ENCODE measurements around the gene ZNF175.
A peak's percentile ranks its signal among the peaks of the same experiment; 100 is the strongest.

Gene ZNF175

DNA sequence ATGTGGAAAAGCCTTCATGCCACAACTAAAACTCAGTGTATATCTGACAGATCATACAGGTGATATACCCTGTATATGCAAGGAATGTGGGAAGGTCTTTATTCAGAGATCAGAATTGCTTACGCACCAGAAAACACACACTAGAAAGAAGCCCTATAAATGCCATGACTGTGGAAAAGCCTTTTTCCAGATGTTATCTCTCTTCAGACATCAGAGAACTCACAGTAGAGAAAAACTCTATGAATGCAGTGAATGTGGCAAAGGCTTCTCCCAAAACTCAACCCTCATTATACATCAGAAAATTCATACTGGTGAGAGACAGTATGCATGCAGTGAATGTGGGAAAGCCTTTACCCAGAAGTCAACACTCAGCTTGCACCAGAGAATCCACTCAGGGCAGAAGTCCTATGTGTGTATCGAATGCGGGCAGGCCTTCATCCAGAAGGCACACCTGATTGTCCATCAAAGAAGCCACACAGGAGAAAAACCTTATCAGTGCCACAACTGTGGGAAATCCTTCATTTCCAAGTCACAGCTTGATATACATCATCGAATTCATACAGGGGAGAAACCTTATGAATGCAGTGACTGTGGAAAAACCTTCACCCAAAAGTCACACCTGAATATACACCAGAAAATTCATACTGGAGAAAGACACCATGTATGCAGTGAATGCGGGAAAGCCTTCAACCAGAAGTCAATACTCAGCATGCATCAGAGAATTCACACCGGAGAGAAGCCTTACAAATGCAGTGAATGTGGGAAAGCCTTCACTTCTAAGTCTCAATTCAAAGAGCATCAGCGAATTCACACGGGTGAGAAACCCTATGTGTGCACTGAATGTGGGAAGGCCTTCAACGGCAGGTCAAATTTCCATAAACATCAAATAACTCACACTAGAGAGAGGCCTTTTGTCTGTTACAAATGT, 16.4 kb downstream of the ZNF175 start:
- Histone ChIP-seq H3K9ac (no peak overlapping the region), H3K27me3 (no peaks in the 10 kb centered on the region), H3K4me3 (no peak overlapping the region; the same call in 1 of the 2 replicates), H3K9me3 (peaks cover 39% of the 10 kb centered on the region), H3K4me2 (no peak overlapping the region), H3K36me3 (peaks cover 49% of the 10 kb centered on the region), H3K27ac (no peak overlapping the region), H3K4me1 (no peaks in the 10 kb centered on the region), H4K20me1 (no peaks in the 10 kb centered on the region)
- no peak for TF ChIP-seq Cebpa-rat (IDR thresholded peaks at IDR 0.05)

DNA sequence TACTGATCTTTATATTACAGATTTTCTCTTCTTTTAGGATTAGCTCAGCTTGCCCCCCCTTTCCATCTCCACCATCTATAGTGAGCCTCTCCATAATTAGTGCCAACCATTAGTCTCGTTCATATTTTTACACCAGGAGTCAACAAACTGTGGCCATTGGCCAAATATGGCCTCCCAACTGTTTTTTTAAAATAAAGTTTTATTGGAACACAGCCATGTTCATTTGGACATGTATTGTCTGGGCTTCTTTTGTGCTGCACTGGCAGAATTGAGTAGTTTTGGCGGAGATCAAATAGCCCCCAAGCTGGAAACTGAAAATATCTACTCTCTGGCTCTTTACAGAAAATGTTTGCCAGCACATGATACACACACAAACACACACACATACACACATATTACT, 18.4 kb downstream of the ZNF175 start:
- H3K4me3 ChIP-seq = no peak overlapping the region
- no peak for TF ChIP-seq Cebpa-rat (IDR thresholded peaks at IDR 0.05)
- peaks cover 39% of the 10 kb centered on the region for H3K9me3 ChIP-seq
- no peaks in the 10 kb centered on the region for H4K20me1 ChIP-seq
- no peak overlapping the region for H3K4me2 ChIP-seq
- no peak overlapping the region for H3K9ac ChIP-seq
- peaks cover 12% of the 10 kb centered on the region for H3K4me1 ChIP-seq
- H3K27me3 ChIP-seq = no peaks in the 10 kb centered on the region
- peaks cover 37% of the 10 kb centered on the region for H3K36me3 ChIP-seq
- no peak overlapping the region for H3K27ac ChIP-seq

DNA sequence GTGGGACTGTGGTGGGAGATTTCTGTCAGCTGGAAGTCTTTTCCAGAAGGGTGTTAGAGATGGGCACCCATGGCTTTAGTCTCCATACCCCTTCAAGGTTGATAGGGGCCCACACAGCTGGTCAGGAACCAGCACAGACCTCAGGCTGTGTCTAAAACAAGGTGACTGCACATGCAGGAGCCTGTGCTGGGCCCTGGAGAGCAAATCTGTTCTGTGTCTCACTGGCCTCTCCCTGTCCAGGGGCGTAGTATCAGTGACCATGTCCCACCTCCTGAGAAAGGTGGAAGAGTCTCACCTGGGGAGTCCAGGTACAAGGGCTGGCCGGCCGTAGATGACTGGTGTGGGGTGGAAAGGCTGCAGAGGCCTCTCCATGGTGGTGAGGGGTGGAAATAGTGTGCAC, 19.4 kb downstream of the ZNF175 start:
- no peaks in the 10 kb centered on the region for H3K27me3 ChIP-seq
- H3K4me2 ChIP-seq = no peak overlapping the region
- H3K4me3 ChIP-seq = no peak overlapping the region
- peaks cover 18% of the 10 kb centered on the region for H3K4me1 ChIP-seq
- peaks cover 32% of the 10 kb centered on the region for H3K9me3 ChIP-seq
- peaks cover 29% of the 10 kb centered on the region for H3K36me3 ChIP-seq
- no peak for TF ChIP-seq Cebpa-rat (IDR thresholded peaks at IDR 0.05)
- no peaks in the 10 kb centered on the region for H4K20me1 ChIP-seq
- H3K9ac ChIP-seq = no peak overlapping the region
- H3K27ac ChIP-seq = no peak overlapping the region

DNA sequence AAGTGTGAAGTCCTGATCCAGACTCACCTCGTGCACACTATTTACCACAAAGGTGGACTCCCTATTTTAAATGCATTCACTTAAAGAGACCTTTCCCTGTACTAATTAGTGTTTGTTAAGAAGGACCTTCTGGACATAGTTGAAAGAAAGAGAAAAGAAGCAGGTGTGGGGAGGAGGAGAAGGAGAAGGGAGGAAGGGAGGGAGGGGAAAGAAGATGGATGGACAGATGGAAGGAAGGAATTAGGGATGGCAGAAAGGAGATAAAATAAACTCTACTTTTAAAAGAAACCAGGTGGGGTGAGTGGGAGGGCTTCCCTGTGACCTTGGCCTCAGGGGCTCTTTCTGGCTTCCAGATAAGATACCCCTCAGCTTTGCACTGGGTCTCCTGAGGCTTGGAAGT, 21.4 kb downstream of the ZNF175 start:
- TF ChIP-seq Cebpa-rat (IDR thresholded peaks at IDR 0.05) = no peak
- Histone ChIP-seq H3K27me3 (no peaks in the 10 kb centered on the region), H3K9me3 (peaks cover 11% of the 10 kb centered on the region), H3K4me1 (peaks cover 18% of the 10 kb centered on the region), H3K9ac (no peak overlapping the region), H3K4me3 (no peak overlapping the region), H4K20me1 (no peaks in the 10 kb centered on the region), H3K27ac (no peak overlapping the region), H3K4me2 (no peak overlapping the region), H3K36me3 (peaks cover 10% of the 10 kb centered on the region)

DNA sequence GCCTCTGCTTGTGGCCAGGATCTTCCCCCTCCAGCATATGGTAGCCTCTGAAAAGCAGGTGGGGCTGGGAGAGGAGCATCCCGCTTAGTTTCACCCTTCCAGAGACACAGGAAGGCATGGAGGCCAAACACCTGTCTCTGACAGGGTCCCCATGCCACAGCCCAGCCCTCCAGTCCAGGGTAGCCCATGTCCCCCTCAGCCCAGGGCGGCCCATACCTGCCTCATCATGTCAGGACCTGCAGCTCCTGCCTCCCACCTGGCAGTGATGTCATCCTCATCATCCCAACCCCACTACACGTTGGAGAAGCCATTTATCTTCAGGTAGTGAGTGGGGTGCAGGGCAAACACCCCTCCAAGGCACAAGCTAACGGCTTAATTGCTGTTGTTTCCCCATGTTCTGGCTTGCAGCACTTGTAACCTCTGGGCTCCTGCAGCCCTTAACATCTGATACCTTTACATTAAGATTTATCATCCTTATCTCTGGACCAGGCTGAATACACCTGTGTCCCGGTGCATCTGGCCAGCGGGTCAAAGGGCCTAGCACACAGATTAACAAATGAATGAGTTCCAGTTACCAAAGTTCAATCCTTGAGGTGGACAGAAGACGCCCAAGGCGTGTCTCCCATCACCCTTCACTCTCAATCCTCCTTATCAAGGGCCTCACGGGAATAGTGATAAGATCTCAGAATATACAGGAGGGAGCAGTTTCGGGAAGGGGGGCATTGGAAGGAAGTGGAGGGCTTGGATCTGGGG, 22.2 kb downstream of the ZNF175 start:
- peak overlapping the region; percentile 74 for H3K9ac ChIP-seq
- H4K20me1 ChIP-seq = no peaks in the 10 kb centered on the region

DNA sequence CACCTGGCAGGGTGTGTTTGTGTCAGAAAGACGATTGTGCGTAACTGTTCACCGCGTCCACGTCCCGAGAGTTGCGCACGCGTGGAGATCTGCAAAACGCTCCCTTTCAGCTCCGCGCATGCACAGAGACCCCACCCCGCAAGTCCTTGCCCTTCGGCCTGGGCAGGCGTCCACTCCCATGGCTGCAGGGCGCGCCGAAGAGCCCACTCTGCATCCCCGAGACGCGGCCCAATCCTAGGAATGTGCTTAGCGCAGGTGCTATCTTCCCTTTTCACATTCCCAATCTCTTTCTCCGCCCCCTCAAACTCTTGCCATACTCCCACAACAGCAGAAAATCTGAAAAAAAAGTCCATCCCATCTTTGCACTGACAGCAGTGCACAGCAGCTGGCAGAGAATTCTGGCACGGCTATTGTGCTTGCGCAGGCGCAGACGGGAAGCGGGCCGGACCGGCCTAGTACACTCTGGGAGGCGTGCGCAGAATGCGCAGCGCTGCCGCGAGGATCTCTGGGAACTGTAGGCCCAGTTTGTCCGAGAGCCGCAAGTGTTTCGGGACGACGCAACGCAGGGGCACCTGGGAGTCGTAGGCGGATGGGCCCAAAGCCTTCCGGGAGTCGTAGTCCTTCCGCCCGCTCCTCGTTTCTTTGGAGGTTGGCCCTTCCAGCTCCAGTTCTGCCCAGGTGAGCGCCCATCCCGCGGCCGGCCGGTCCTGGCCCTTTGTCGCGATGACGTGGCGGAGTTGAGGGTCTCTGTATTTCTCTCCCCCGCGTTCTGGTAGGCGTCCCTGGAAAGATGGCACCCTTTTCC, 23.1 kb downstream of the ZNF175 start:
- no peaks in the 10 kb centered on the region for H3K36me3 ChIP-seq
- peak overlapping the region; percentile 95 for H3K4me2 ChIP-seq
- no peak for TF ChIP-seq Cebpa-rat (IDR thresholded peaks at IDR 0.05)
- peak overlapping the region; percentile 76 for H3K4me3 ChIP-seq
- H3K9ac ChIP-seq = peak overlapping the region; percentile 74
- H3K9me3 ChIP-seq = peaks cover 9% of the 10 kb centered on the region
- H4K20me1 ChIP-seq = no peaks in the 10 kb centered on the region
- peaks cover 18% of the 10 kb centered on the region for H3K4me1 ChIP-seq
- H3K27ac ChIP-seq = peak overlapping the region; percentile 67
- no peaks in the 10 kb centered on the region for H3K27me3 ChIP-seq

More for the DNA sequence above, 22.2 kb downstream of the ZNF175 start:
- H3K27me3 ChIP-seq = no peaks in the 10 kb centered on the region
- peaks cover 18% of the 10 kb centered on the region for H3K4me1 ChIP-seq
- no peak for TF ChIP-seq Cebpa-rat (IDR thresholded peaks at IDR 0.05)
- H3K36me3 ChIP-seq = 0 out of 2 replicates have a peak, but pooled peaks cover 2% of the 10 kb centered on the region
- H3K9me3 ChIP-seq = peaks cover 4% of the 10 kb centered on the region
- peak overlapping the region; percentile 50; the same call in 1 of the 2 replicates for H3K27ac ChIP-seq
- peak overlapping the region; percentile 76 for H3K4me3 ChIP-seq
- H3K4me2 ChIP-seq = peak overlapping the region; percentile 95

DNA sequence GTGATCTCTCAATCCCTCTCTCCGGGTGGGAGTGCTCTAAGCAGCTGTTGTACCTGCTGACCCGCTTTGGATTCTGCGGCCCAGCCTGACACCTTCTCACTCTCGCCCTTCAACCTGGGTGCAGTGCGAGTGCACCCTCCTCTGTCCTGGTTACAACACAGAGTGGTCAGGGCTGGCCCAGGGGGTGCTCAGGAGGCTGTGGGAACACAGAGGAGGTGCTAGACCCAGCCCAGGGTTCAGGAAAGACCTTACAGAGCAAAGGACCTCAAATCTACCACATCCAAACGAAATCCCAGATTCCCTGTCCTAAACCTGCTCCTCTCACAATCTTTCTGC, 23.7 kb downstream of the ZNF175 start:
- Histone ChIP-seq H3K27ac (peak overlapping the region; percentile 67), H3K27me3 (no peaks in the 10 kb centered on the region), H3K9ac (peak overlapping the region; percentile 39; the same call in 1 of the 2 replicates), H4K20me1 (no peaks in the 10 kb centered on the region), H3K36me3 (no peaks in the 10 kb centered on the region), H3K4me1 (peaks cover 18% of the 10 kb centered on the region), H3K4me3 (peak overlapping the region; percentile 76), H3K4me2 (peak overlapping the region; percentile 95), H3K9me3 (peaks cover 11% of the 10 kb centered on the region)
- TF ChIP-seq Cebpa-rat (IDR thresholded peaks at IDR 0.05) = no peak

DNA sequence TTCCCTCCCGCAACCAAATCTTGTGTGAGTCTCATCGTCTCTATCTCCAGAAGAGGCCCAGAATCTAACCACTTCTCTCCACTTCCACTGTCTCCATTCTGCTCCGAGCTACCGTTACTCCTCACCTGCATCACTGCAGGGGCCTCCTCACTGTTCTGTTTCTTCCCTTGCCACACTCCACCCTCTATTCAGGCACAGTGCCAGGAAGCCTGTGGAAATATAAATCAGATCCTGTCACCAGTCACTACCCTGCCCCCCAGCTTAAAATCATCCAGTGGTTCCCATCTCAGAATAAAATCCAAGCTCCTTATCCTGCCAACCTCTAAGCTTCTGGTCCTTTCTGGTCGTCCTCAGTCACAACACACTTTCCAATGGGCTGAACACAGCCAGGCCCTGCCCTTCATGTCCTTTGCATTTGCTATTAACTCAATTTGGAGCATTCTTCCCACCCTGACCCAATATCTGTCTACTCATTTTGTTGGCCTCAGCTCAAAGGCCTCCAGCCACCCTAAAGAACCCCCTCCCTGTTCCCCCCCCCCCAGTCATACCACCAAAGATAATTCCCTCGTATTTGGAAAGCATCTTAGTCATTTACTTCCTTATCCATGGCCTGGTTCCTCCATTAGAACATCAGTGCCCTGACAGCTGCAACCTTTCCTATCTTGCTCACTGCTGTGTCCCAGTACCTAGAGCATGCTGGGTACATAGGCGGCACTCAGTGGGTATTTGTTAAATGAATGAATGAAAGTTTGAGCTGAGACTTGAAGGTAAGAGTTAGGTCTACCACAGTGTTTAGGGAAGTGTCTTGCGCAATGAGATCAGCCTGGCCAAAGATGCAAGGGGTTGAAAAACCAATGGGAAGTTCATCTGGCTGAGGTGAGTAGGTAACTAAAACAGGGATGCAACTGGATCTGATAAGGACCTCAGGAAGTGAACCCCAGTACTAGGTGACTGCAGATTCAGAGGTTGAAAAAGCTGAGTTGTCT, 24.4 kb downstream of the ZNF175 start:
- no peak overlapping the region for H3K27ac ChIP-seq
- H3K4me2 ChIP-seq = peak overlapping the region; percentile 95

More for the DNA sequence above, 24.4 kb downstream of the ZNF175 start:
- Histone ChIP-seq H3K4me3 (no peak overlapping the region), H3K9me3 (peaks cover 11% of the 10 kb centered on the region), H3K4me1 (peaks cover 18% of the 10 kb centered on the region), H3K9ac (no peak overlapping the region), H3K36me3 (no peaks in the 10 kb centered on the region), H3K27me3 (no peaks in the 10 kb centered on the region), H4K20me1 (no peaks in the 10 kb centered on the region)
- peak; percentile 81 for TF ChIP-seq Cebpa-rat (IDR thresholded peaks at IDR 0.05)
